ENCODE data around the gene POMP. TPM values are rescaled to one million over a fixed set of nuclear protein-coding genes. Genes with fewer than 3 reads are reported as not detected.

Gene POMP, protein sequence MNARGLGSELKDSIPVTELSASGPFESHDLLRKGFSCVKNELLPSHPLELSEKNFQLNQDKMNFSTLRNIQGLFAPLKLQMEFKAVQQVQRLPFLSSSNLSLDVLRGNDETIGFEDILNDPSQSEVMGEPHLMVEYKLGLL
- total RNA-seq: 100 to 1,000 TPM; 124 to 127 TPM

DNA sequence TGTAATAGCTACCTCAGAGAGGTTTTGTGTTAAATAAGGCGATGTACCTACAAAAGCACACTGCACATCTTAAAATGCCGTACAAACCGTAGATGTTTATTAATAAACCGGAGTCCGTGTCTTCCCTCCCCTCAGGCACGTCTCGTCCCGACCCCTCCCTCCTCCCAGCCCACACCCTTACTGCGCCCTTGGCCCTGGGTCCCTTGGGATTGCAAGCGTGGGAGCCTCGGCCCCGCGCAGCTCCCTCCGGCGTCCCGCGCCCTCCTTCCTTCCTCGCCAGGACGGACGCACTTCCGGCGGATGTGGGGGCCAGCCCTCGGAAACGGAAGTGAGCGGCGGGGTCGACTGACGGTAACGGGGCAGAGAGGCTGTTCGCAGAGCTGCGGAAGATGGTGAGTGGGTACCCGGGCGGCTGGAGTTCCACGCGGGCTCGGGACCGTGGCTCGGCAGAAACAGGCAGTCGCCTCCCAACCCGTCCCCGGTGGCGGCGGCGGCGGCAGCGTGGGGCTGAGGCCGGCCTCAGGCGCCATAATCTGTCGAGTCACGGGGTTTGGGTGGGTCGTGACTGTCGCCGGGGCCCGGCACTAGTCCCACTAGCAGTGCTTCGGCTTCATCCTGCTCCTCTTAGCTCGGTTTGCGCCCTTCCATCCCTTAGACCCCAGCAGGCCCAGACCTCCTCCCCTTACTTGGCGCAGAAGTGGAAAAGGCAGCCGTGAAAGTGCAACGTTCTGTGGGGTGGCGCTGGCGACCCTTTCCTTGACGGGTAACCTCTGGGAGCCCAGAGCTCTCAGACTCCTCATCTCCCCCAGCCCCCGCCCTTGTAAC, at the start of gene POMP:
TSS of gene POMP (plus strand) at position 335 of the 825 bp plus-strand sequence. CDS start at position 390, 55 bp downstream.
- ChIA-PET POLR2A (interaction anchor here (0.6 to 1.3 kb wide), 4 partner anchors 11 to 166 kb away, joined by 3 to 4 read pairs (median 4); partner anchors contain the start of gene SLC46A3), CTCF (no interaction called here)

DNA sequence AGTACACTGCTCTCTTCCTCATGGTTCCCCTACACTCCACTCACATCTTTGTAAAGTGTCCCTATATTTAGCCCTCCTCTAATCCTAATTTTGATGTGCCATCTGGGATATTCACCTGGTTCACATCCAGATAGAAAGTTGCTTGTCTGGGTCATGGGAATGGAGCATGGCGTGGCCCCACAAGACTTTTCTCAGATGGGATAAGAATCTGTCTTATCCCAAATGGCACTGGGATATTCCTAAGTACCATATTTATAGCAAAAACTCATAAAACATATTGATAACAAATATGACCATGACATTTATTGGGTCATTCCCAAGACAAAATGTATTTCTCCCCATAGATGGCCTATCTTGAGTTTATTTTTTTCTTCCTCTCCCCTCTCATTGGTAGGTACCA, 49.5 kb upstream of the POMP start:
- ChIA-PET POLR2A (no interaction called here), CTCF (no interaction called here)

DNA sequence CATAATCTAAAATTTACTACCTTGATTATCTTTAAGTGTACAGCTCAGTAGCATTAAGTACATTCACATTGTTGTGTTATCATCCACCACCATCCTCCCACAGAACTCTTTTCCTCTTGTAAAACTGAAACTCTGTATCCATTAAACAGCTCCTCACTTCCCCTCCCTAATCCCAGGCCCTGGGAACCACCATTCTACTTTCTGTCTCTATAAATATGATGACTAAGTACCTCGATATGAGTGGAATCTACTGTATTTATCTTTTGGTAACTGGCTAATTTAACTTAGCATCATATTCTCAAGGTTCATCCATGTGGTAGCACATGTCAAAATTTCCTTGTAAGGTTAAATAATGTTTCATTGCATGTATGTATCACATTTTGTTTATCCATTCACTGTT, 49.0 kb upstream of the POMP start:
- CTCF ChIA-PET: no interaction called here
- POLR2A ChIA-PET: no interaction called here

DNA sequence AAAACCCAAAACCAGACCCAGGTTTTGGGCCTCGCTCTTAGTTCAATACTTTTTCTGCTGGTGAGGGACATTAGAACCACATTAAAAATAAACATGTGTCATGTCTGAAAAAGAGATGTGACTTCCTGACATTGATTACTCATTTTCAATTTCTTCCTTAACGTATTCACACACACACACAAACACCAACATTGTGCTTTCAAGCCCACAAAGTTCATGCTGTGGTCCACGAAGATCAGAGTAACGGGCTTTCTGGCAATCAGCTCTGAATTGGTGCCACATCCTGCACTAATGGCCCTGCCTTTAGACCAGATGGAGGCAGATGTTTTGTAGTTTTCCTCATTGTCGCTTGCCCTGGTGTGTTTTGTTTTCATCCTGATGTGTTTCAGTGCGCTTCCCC, 47.9 kb upstream of the POMP start:
- CTCF ChIA-PET: no interaction called here
- POLR2A ChIA-PET: no interaction called here

DNA sequence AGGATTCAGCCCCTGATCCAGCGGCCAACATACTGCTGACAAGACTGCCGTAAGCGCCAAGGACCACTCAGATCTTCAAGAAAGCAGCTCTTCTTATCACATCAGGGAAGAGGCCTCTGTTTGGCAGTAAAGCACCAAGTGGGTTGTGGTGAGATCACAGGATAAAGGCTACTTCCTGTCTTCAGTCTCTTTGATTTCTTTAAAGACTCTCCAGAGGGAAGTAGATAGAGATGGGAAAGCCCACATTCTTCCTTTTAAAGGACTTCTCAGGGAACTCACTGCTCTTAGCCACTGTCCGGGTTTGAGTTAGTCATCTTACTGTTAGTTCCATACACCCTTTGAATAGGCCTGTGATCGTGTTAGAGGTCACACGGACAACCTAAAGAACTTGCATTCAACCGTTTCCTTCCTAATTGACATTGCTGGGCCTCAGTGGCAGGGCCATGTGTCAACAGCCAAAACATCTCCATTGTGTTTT, 47.2 kb upstream of the POMP start:
- POLR2A ChIA-PET: no interaction called here
- CTCF ChIA-PET: no interaction called here

DNA sequence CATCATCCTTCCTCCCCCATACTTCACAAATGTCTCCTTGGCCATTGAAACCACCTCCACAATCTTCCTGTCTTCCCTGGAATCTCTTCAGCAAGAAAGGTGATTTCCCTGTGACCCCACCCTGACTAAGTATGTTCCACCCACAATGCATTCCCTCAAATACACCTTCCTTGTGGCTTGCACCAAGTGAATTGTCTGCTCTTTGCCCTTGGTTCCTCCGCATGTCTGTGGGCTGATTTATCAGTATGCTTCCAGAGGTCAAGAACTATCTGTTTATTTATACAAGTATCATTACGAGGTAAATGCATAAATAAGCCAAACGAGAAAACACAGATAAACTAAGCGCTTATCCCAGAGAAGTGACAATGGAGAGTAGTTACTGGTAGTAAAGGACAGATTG, 45.4 kb upstream of the POMP start:
- ChIA-PET CTCF (interaction anchor here (0.6 kb wide), 1 partner anchor 137 kb away, joined by 3 read pairs; no protein-coding TSS in a partner anchor), POLR2A (no interaction called here)

DNA sequence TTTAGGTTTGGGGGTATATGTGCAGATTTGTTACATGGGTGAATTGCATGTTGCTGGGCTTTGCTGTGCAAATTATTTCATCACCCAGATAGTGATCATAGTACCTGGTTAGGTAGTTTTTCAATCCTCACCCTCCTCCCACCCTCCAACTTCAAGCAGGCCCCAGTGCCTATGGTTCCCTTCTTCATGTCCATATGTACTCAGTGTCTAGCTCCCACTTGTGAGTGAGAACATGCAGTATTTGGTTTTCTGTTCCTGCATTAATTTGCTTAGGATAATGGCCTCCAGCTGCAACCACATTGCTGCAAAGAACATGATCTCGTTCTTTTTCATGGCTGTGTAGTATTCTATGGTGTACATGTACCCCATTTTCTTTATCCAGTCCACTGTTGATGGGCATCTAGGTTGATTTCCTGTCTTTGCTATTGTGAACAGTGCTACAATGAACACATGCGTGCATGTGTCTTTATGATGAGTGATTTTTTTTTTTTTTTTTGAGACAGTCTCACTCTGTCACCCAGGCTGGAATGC, 42.9 kb upstream of the POMP start:
- POLR2A ChIA-PET: no interaction called here
- CTCF ChIA-PET: no interaction called here

DNA sequence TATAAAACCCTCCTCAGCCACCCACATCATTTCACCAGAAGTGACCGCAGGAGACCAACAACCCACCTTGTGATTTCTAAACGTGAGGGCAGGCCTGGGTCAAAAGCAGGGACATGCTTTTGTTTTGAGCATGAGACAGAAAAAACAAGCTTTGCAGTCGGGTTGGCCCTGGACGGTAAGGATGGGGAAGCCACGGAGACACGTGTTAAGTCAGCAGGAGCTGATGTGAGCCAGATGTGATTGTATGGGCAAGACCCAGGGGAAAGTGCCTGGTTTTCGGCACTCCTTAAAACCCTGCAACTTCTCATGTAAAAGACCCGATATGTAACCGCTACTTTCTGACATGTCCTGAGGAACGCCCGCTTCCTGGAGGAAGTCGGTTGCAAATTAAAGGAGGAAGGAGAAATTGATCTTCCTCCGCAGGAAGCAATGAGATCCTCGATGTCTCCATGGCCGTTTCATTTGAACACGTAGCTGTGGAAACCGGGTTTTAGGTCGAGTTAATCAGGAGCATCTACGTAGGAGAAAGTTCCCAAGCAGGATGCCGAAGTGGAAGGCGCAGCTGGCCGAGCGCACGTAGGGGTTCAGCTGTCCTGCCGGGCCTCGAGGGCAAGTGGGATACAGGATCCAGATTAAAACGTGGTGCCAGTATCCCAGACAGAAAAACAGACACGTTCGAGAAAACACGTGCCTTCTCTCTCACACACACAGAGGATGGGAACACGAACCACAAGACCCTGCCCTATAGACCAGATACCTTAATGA, 40.5 kb upstream of the POMP start:
- POLR2A ChIA-PET: no interaction called here
- CTCF ChIA-PET: no interaction called here

DNA sequence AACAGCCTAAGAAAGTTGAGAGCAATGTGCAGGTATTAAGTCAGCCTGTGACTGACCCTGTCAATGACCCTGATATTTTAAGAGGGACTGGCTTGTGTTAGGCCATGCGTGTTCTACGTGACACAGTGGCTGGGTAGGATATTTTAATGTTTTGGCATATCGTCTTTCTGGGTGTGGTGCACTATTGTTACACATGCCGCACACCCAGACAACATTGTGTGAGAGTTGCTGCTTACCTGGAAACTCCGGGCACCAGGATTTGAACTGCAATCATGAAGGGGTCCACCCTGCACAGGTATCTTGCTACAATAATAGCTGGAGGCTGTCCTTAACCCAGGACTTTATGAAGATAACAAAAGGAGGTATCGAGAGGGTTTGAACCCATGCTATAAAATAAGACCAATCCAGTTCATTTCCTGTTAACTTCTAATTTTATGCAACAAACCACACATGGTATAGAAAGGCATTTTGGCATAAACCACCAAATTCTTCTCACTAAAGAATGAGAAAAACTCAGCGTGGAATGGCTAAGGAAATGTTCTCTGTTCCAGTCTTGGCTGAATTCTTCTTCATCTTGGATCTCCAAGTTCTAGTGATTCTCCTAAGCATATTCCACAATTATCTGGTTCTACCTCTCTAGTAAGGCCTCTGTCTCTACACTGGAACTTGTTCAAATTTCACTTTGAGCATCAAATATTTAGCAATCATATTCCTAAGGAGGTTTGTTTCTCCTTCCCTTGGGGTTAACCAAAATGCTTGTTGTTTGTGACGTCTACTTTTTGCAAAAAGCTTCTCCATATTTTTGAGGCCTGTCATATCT, 38.7 kb upstream of the POMP start:
- ChIA-PET CTCF (no interaction called here), POLR2A (no interaction called here)

DNA sequence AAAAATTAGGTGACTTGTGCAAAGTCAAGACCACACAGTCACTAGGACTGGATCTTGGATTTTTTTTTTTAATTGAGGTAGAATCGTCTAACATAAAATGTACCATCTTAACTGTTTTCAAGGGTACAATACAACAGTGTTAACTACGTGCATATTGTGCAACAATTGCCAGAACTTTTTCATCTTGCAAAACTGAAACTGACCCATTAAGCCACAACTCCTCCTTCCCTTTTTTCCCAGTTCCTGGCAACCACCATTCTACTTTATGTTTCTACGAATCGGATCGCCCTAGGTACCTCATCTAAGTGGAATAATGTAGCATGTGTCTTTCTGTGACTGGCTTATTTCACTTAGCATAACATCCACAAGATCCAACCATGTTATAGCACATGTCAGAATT, 37.5 kb upstream of the POMP start:
- POLR2A ChIA-PET: no interaction called here
- CTCF ChIA-PET: no interaction called here

DNA sequence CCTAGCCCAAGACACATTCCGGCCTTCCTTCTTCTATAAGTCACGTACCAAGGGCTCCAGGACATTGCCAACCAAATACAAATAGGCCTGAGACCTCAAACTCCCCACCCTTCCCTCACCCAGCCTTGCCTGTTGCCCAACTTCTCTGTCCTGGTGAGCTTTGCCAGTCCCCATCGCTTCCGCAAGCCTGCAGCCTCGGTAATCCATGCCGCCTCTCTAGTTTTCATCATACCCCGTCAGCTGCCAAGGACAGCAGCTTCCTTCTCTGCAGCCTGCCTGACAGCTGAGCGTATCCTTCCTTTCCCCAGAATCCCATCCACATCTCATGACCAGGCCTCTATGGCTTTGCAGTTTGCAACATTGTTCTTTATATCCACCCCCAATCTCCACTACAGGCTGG, 36.6 kb upstream of the POMP start:
- ChIA-PET CTCF (no interaction called here), POLR2A (no interaction called here)

DNA sequence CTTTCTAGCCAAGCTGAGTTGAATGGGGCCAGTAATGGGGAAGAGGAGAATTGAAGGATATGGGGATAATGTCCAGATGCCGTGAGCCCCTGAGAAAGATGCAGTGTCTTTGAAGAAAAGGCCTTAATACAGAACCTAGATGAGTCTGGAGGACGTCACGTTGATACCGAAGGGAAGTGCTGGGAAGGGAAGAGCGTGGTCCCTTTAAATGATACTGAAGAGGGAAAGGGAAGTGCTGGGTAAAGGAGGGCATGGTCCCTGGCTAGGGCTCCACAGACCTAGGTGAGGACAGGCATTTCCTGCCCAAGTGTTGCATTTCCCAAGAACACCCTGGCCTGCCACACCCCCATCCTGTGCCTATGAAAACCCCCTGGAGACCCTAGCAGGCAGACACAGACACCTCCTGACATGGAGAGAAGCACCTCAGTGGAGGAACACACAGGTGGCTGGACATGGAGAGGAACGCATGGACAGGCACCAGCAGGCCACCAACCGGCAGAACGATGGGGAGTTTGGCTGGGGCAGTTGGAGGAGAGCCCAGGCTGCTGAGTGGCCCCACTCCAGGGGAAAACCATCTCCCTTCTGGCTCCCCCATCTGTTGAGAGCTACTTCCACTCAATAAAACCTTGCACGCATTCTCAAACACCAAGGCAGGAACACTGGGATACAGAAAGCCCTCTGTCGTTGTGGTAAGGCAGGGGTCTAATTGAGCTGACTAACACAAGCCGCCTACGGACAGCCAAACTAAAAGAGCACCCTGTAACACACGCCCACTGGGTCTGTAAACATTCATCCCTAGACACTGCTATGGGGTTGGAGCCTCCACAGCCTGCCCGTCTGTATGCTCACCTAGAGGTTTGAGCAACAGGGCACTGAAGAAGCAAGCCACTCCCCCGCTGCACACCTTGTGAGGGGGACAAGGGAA, 34.9 kb upstream of the POMP start:
- POLR2A ChIA-PET: no interaction called here
- CTCF ChIA-PET: no interaction called here

DNA sequence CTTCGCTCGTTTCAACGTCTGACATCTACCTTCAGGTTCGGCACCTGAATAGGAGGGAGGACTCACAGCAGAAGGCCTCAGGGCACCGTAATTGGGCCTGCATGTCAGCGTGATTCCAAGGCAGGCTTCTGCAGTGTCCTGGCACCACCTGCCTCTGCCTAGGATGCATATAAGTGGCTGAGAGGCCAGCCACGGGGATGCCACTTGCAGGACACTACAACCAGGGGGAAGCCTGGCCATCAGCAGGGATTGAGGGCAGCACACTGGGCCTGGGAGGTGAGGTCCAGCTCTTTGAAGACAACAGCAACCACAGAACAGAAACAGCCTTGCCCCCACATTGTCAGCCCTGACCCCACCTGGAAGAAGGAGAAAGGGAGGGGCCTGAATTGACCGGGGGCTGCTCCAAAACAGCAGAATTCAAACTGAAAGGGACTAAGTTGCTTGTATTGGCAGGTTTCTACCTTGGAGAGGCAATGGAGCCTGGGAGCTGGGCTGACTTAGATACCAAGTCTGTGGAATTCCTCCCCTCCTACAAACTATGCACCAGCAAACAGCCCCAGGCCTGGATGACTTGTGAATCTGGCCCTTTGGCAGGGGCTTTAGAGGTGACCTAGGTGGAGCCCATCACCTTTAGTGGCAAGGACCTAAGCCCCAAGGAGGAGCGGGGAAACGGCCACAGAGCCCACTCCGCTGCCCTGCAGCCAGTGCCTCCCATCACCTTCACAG, 34.1 kb upstream of the POMP start:
- ChIA-PET CTCF (no interaction called here), POLR2A (no interaction called here)

DNA sequence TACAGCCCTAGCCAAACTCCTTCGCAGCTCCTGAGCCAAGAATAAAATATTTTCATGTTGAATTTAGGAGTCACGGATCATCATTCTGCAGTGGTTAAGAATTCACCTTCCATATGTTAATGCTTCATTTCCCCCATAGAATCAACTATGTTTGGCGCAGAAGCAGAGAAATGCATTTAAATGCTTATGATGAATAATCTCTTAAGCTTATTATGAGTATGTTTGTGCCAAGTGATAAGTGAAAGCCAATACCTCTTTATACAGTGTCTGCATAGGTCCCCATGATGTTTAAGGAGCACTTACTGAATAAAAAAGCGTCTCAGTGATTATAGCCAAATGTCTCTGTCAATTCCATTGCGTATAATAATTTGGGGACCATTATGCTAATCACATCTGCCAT, 32.7 kb upstream of the POMP start:
- CTCF ChIA-PET: no interaction called here
- POLR2A ChIA-PET: no interaction called here

DNA sequence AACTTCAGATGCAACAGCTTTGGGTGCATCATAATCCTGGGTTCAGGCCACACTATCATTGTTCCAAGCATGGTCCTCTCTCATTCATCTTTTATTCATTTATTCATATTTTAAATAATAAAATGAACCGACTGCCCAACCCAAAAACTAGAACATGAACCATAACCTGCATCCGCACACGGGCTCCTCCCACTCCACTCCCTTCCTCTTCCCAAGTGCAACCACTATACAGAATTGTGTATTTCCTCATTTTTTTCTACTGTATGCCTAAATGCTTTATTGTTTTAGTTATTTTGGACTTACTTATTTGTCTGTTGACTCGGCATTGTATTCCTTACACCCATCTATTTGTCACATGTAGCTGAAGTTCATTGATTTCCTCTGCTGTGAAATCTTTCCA, 30.7 kb upstream of the POMP start:
- ChIA-PET POLR2A (interaction anchor here (0.5 kb wide), 1 partner anchor 90 kb away, joined by 3 read pairs; the partner anchor contains the start of gene SLC46A3), CTCF (no interaction called here)

DNA sequence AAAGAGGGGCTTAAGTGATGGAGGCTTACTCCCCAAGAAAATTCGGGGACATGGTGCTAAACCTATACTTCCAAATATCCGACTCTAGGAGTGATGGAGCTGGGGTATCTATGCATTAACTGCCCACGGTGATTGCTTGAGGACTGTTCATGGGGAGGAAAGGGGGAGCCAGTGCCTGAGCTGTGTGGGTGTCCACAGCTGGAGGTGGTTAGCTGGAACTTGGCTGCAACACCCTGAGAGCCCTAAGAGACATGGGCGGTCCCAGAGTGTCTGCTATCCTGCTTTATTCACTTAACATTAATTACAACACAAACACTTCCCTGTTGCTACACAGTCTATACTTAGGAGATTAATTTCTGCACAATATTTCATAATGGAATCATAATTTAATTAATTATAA, 28.1 kb upstream of the POMP start:
- ChIA-PET POLR2A (interaction anchor here (0.5 kb wide), 1 partner anchor 156 kb away, joined by 4 read pairs; no protein-coding TSS in a partner anchor), CTCF (no interaction called here)

DNA sequence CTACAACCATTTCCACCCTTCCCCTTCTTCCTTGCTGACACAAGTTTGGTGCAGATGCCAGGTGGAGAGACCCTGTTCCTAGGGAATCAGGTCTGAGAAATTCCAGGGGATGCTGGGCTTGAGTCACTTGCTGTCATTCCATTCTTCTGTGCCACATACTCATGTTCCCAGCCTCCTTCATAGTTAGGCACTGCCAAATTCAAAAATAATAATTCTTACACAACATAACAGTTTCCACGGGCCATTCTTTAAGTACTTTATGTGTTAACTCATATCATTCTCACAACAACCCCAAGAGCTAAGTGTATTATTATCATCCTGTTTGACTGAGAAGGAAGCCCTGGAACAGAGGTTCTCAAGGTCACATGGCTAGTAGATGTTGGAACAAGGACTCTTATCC, 27.1 kb upstream of the POMP start:
- ChIA-PET POLR2A (no interaction called here), CTCF (no interaction called here)

DNA sequence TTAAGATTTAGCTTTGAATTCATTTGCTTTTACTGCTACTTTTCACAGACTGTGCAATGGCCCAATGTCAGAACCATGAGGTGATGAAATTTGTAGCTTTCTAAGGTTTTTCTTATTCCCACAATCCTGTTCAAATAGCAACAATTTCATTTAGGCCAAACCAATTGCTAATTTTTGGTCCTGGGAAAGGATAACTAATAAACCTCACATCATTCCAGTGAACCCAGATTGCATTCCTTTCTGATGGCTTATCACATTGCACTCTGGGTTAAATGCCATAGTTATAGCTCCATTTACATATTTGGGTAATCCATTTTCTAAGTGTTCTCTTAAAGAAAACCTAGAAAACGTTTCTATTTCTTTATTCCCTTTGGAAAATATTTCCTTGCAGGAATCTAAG, 22.9 kb upstream of the POMP start:
- POLR2A ChIA-PET: no interaction called here
- CTCF ChIA-PET: no interaction called here

All from activated CD8-positive, alpha-beta memory T cell treated with anti-CD3 and anti-CD28 coated beads for 36 hours (primary cell).